ENCODE measurements around the gene NIPAL3. TPM values are rescaled to one million over a fixed set of nuclear protein-coding genes. Genes with fewer than 3 reads are reported as not detected.

NIPAL3 gene
- total and polyA plus RNA-seq, 9 donors: 4.4 to 22.3 (median 13.1) TPM

GRCh38 chr1:24451746-24452145 is 36.1 kb downstream of the NIPAL3 start:
- TF ChIP-seq POLR2A (IDR thresholded peaks at IDR 0.05) (no peak), EP300 (IDR thresholded peaks at IDR 0.05) (no peak), CTCF (IDR thresholded peaks at IDR 0.05) (no peak)
- Histone ChIP-seq H3K9me3 (no peaks in the 10 kb centered on the region), H3K4me1 (ENCODE audit: insufficient read depth) (no peaks in the 10 kb centered on the region), H3K27me3 (no peaks in the 10 kb centered on the region), H3K27ac (no peak overlapping the region), H3K36me3 (no peaks in the 10 kb centered on the region), H3K4me3 (no peak overlapping the region)
- 44 to 55% (median 46%) methylated on average over 3 of the region's 3 CpGs for WGBS, 3 donors
- intact Hi-C loops (cut with DNase I): no loop called here
- no peak for DNase-seq

GRCh38 chr1:24452922-24453485 is 37.4 kb downstream of the NIPAL3 start:
- intact Hi-C loops (cut with DNase I): no loop called here
- no peak for DNase-seq
- Histone ChIP-seq H3K4me3 (no peak overlapping the region), H3K27me3 (no peaks in the 10 kb centered on the region), H3K4me1 (ENCODE audit: insufficient read depth) (no peaks in the 10 kb centered on the region), H3K36me3 (no peaks in the 10 kb centered on the region), H3K27ac (no peak overlapping the region), H3K9me3 (no peaks in the 10 kb centered on the region)
- TF ChIP-seq EP300 (IDR thresholded peaks at IDR 0.05): no peak
- no peak for TF ChIP-seq POLR2A (IDR thresholded peaks at IDR 0.05)
- TF ChIP-seq CTCF (IDR thresholded peaks at IDR 0.05): no peak
- WGBS, 3 donors: 81 to 90% (median 87%) methylated on average over 8 of the region's 8 CpGs

DNA sequence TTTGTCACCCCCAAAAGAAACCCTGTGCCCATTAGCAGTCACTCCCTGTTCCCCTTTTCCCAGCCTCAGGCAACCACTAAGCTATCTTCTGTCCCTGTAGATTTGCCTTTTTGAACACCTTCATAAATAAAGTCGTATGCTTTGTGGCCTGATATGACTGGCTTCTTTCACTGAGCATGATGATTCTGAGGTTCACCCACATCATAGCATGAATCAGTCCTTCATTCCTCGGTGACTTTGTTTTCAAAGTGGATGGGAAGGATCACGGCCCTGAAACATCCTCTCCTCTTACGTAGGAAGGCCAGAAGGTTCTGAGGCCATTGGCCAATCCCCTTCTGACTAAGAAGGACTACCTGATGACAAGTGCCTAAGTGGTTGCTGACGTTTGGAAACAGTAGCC is 39.1 kb downstream of the NIPAL3 start:
- Histone ChIP-seq H3K27me3 (no peaks in the 10 kb centered on the region), H3K27ac (no peak overlapping the region), H3K36me3 (no peaks in the 10 kb centered on the region), H3K4me1 (ENCODE audit: insufficient read depth) (no peaks in the 10 kb centered on the region), H3K4me3 (no peak overlapping the region), H3K9me3 (no peaks in the 10 kb centered on the region)
- no peak for DNase-seq
- intact Hi-C loops (cut with DNase I): no loop called here
- TF ChIP-seq CTCF (IDR thresholded peaks at IDR 0.05) (no peak), POLR2A (IDR thresholded peaks at IDR 0.05) (no peak), EP300 (IDR thresholded peaks at IDR 0.05) (no peak)
- WGBS, 3 donors: 82 to 86% (median 83%) methylated on average over 5 of the region's 5 CpGs

DNA sequence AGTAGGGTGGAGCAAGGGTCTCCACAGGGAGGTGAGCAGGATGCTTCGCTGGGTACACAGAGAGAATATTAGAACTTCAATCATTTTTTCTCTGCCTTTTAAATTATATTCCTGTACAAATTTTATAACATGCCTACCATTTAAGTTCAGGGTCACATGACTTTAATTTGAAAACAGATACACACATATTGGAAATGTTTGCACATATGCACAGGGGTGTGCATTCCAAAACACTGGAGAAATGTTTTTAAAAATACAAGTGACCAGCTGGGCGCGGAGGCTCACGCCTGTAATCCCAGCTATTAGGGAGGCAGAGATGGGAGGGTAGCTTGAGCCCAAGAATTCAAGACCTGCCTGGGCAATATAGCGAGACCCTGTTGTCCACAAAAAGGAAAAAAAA is 39.7 kb downstream of the NIPAL3 start:
- Histone ChIP-seq H3K4me1 (ENCODE audit: insufficient read depth) (no peaks in the 10 kb centered on the region), H3K4me3 (no peak overlapping the region), H3K27me3 (no peaks in the 10 kb centered on the region), H3K36me3 (no peaks in the 10 kb centered on the region), H3K9me3 (no peaks in the 10 kb centered on the region), H3K27ac (no peak overlapping the region)
- 78 to 86% (median 86%) methylated on average over 5 of the region's 5 CpGs for WGBS, 3 donors
- intact Hi-C loops (cut with DNase I): no loop called here
- TF ChIP-seq POLR2A (IDR thresholded peaks at IDR 0.05) (no peak), CTCF (IDR thresholded peaks at IDR 0.05) (no peak), EP300 (IDR thresholded peaks at IDR 0.05) (no peak)
- no peak for DNase-seq
